ENCODE results near the gene OPCML. TPM values are rescaled to one million over a fixed set of nuclear protein-coding genes. Genes with fewer than 3 reads are reported as not detected.
A peak's percentile ranks its signal among the peaks of the same experiment; 100 is the strongest.

Gene OPCML
- total and polyA plus RNA-seq, 4 donors = under 0.01 to 0.01 TPM; not detected in 2

- Histone ChIP-seq H3K36me3 (ENCODE audit: control insufficient read depth in 4 of 4, insufficient read depth in 3 of 4, low read depth in 1 of 4, low read length in 3 of 4) (no peaks in the 10 kb centered on the region), H3K9me3 (ENCODE audit: control insufficient read depth in 4 of 4, low read length in 3 of 4) (no peaks in the 10 kb centered on the region), H3K27me3 (ENCODE audit: control insufficient read depth in 4 of 4, insufficient read depth in 4 of 4, low read length in 3 of 4) (peaks cover 0 to 2% (median 0%) of the 10 kb centered on the region in 4 donors), H3K4me1 (ENCODE audit: control insufficient read depth in 4 of 4, insufficient read depth in 4 of 4, low read length in 3 of 4) (peaks cover 4 to 21% (median 14%) of the 10 kb centered on the region in 4 donors), H3K4me3 (ENCODE audit: low read depth in 1 of 3, low read length in 3 of 3) (no peak overlapping the region), H3K9ac (ENCODE audit: low read depth in 1 of 2, low read length in 2 of 2) (no peak overlapping the region), H3K27ac (ENCODE audit: low read depth in 1 of 2, low read length in 2 of 2) (no peak overlapping the region)
- no peak for TF ChIP-seq HNF4G (IDR thresholded peaks at IDR 0.05)
- no peak for TF ChIP-seq SP1 (IDR thresholded peaks at IDR 0.05)
- TF ChIP-seq NR2F2 (IDR thresholded peaks at IDR 0.05) = no peak
- no peak for TF ChIP-seq ZBTB33 (IDR thresholded peaks at IDR 0.05)
- no peak for DNase-seq (ENCODE audit: low spot score)
- WGBS = 54% methylated on average over 9 of the region's 9 CpGs
Observed at GRCh38 chr11:132944569-132944944, 587.7 kb downstream of the OPCML start.

- peak overlapping the region in 1 of 3 donors; percentile 43 for H3K4me3 ChIP-seq (ENCODE audit: low read depth in 1 of 3, low read length in 3 of 3)
- no peak for DNase-seq (ENCODE audit: low spot score)
- peaks cover 4 to 21% (median 14%) of the 10 kb centered on the region in 4 donors for H3K4me1 ChIP-seq (ENCODE audit: control insufficient read depth in 4 of 4, insufficient read depth in 4 of 4, low read length in 3 of 4)
- H3K9ac ChIP-seq (ENCODE audit: low read depth in 1 of 2, low read length in 2 of 2) = no peak overlapping the region
- 3% methylated on average over 104 of the region's 104 CpGs for WGBS
- H3K9me3 ChIP-seq (ENCODE audit: control insufficient read depth in 4 of 4, low read length in 3 of 4) = no peaks in the 10 kb centered on the region
- no peak overlapping the region for H3K27ac ChIP-seq (ENCODE audit: low read depth in 1 of 2, low read length in 2 of 2)
- no peak for TF ChIP-seq ZBTB33 (IDR thresholded peaks at IDR 0.05)
- TF ChIP-seq JUND (IDR thresholded peaks at IDR 0.05) = no peak
- TF ChIP-seq HNF4A (conservative IDR thresholded peaks at IDR 0.05) = no peak
- no peak for TF ChIP-seq MAX (IDR thresholded peaks at IDR 0.05)
- H3K27me3 ChIP-seq (ENCODE audit: control insufficient read depth in 4 of 4, insufficient read depth in 4 of 4, low read length in 3 of 4) = peaks cover 0 to 2% (median 0%) of the 10 kb centered on the region in 4 donors
- no peaks in the 10 kb centered on the region for H3K36me3 ChIP-seq (ENCODE audit: control insufficient read depth in 4 of 4, insufficient read depth in 3 of 4, low read depth in 1 of 4, low read length in 3 of 4)
Observed at GRCh38 chr11:132943706-132944568, 588.4 kb downstream of the OPCML start.

- Histone ChIP-seq H3K9ac (ENCODE audit: low read depth in 1 of 2, low read length in 2 of 2) (no peak overlapping the region), H3K4me3 (ENCODE audit: low read depth in 1 of 3, low read length in 3 of 3) (peak overlapping the region in 1 of 3 donors; percentile 43), H3K4me1 (ENCODE audit: control insufficient read depth in 4 of 4, insufficient read depth in 4 of 4, low read length in 3 of 4) (peaks cover 4 to 20% (median 12%) of the 10 kb centered on the region in 4 donors), H3K36me3 (ENCODE audit: control insufficient read depth in 4 of 4, insufficient read depth in 3 of 4, low read depth in 1 of 4, low read length in 3 of 4) (no peaks in the 10 kb centered on the region), H3K9me3 (ENCODE audit: control insufficient read depth in 4 of 4, low read length in 3 of 4) (no peaks in the 10 kb centered on the region), H3K27me3 (ENCODE audit: control insufficient read depth in 4 of 4, insufficient read depth in 4 of 4, low read length in 3 of 4) (peaks cover 0 to 2% (median 0%) of the 10 kb centered on the region in 4 donors), H3K27ac (ENCODE audit: low read depth in 1 of 2, low read length in 2 of 2) (no peak overlapping the region)
- 2% methylated on average over 17 of the region's 17 CpGs for WGBS
- no peak for DNase-seq (ENCODE audit: low spot score)
- TF ChIP-seq ZBTB33 (IDR thresholded peaks at IDR 0.05) = no peak
Observed at GRCh38 chr11:132943357-132943705, 589.0 kb downstream of the OPCML start.
